OCI-LY3 (cell line): Measurements from ENCODE around the gene APOL6.

Source experiments
- EZH2phosphoT487 ChIP-seq: fragments of 200-600 bp; shearing (Covaris generic); IDR thresholded peaks from 2 replicates; pipeline ENCODE4 v1.6.1; 2018; ENCODE audit warnings: antibody characterized with exemption, mixed run types, low read depth
- TF ChIP-seq, protein P1 (sequence below): fragments of 200-600, 300-600 bp; sonication (generic); IDR thresholded peaks from 2 replicates; pipeline ENCODE4 v1.5.1; 2014; ENCODE audit warnings: antibody characterized with exemption, low read length, low read depth

DNA sequence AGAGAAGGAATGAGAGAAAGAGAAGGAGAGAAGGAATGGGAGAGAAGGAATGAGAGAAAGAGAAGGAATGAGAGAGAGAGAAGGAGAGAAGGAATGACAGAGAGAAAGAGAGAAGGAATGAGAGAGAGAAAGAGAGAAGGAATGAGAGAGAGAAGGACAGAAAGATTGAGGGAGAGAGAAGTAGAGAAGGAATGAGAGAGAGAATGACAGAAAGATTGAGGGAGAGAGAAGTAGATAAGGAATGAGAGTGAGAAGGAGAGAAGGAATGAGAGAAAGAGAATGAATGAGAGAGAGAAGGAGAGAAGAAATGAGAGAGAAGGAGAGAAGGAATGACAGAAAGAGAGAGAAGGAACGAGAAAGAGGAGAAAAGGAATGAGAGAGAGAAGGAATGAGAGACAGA lies 35.3 kb downstream of the APOL6 start:
- TF ChIP-seq, protein P1, sequence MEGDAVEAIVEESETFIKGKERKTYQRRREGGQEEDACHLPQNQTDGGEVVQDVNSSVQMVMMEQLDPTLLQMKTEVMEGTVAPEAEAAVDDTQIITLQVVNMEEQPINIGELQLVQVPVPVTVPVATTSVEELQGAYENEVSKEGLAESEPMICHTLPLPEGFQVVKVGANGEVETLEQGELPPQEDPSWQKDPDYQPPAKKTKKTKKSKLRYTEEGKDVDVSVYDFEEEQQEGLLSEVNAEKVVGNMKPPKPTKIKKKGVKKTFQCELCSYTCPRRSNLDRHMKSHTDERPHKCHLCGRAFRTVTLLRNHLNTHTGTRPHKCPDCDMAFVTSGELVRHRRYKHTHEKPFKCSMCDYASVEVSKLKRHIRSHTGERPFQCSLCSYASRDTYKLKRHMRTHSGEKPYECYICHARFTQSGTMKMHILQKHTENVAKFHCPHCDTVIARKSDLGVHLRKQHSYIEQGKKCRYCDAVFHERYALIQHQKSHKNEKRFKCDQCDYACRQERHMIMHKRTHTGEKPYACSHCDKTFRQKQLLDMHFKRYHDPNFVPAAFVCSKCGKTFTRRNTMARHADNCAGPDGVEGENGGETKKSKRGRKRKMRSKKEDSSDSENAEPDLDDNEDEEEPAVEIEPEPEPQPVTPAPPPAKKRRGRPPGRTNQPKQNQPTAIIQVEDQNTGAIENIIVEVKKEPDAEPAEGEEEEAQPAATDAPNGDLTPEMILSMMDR, result no peak
- TF ChIP-seq EZH2phosphoT487, result no peak
